Naive thymus-derived CD4-positive, alpha-beta T cell (primary cell): Measurements from ENCODE around the gene THEMIS2. TPM values are rescaled to one million over a fixed set of nuclear protein-coding genes. Genes with fewer than 3 reads are reported as not detected.
"Not testable (repeated sequence)": the region's sequence is repeated elsewhere in the genome, so short reads cannot be mapped to it uniquely, and the experiment has no call there.

Experiments
- ATAC-seq: fragments of 150-1000 bp; cut with Tn5 transposase; 2 replicates; pipeline ENCODE4 v1.10.0; 2021; ENCODE audit warnings: mild to moderate bottlenecking, moderate library complexity
- CTCF ChIA-PET: fragments of 350-600 bp; sonication (Branson Sonifier 250); formaldehyde crosslinking; loops from one replicate; lab custom pipeline; 2021; ENCODE audit warnings: antibody characterized with exemption; lab: Charles Lee
- POLR2A ChIA-PET: fragments of 350-600 bp; sonication (Branson Sonifier 250); formaldehyde crosslinking; loops from one replicate; lab custom pipeline; 2021; ENCODE audit warnings: antibody characterized with exemption, inconsistent platforms; lab: Charles Lee
- DNase-seq, 9 donors: peaks; one replicate each; pipeline versions ENCODE4 v3.0.0 to v3.0.0-alpha.2; 2020 to 2022; ENCODE audit warnings: mixed read lengths in 1 of 9
- H3K27ac ChIP-seq: one replicate; pipeline ENCODE4 v1.7.0; 2013; ENCODE audit warnings: mild to moderate bottlenecking, low read depth, low read length, moderate library complexity
- H3K27me3 ChIP-seq, 2 donors: one replicate each; pipeline ENCODE4 v1.7.0; 2013; ENCODE audit warnings: low read length in 2 of 2, mild to moderate bottlenecking in 2 of 2, moderate library complexity in 2 of 2; ENCODE audit not compliant: control insufficient read depth in 2 of 2, insufficient read depth in 2 of 2
- H3K36me3 ChIP-seq, 3 experiments: 1 replicate in 2 of 3; 2 replicates in 1 of 3; pipeline ENCODE4 v1.7.0; 2013; ENCODE audit warnings: low read length in 3 of 3, mild to moderate bottlenecking in 3 of 3, moderate library complexity in 1 of 3; ENCODE audit not compliant: insufficient read depth in 3 of 3, control insufficient read depth in 2 of 3
- H3K4me1 ChIP-seq, 2 donors: one replicate each; pipeline ENCODE4 v1.7.0; 2013; ENCODE audit warnings: low read length in 2 of 2, mild to moderate bottlenecking in 2 of 2, moderate library complexity in 1 of 2; ENCODE audit not compliant: control insufficient read depth in 2 of 2, insufficient read depth in 2 of 2
- H3K4me3 ChIP-seq: 2 replicates; pipeline ENCODE4 v1.7.0; 2013; ENCODE audit warnings: mild to moderate bottlenecking, low read length
- H3K9me3 ChIP-seq, 3 experiments: 1 replicate in 2 of 3; 2 replicates in 1 of 3; pipeline ENCODE4 v1.7.0; 2013; ENCODE audit warnings: low read length in 3 of 3; ENCODE audit not compliant: control insufficient read depth in 2 of 3
- H3K27ac Mint-ChIP-seq, 9 donors: one replicate each; pipeline ENCODE4 v1.8.0; 2020 to 2022; ENCODE audit warnings: mixed read lengths in 9 of 9, mild to moderate bottlenecking in 8 of 9, moderate library complexity in 5 of 9, inconsistent platforms in 2 of 9
- H3K27me3 Mint-ChIP-seq, 5 donors: one replicate each; pipeline ENCODE4 v1.8.0; 2021 to 2022; ENCODE audit warnings: mixed read lengths in 5 of 5, mild to moderate bottlenecking in 1 of 5
- H3K36me3 Mint-ChIP-seq, 5 donors: one replicate each; pipeline ENCODE4 v1.8.0; 2020 to 2022; ENCODE audit warnings: mixed read lengths in 5 of 5, mild to moderate bottlenecking in 3 of 5, inconsistent platforms in 1 of 5
- H3K4me1 Mint-ChIP-seq, 7 donors: one replicate each; pipeline ENCODE4 v1.8.0; 2020 to 2022; ENCODE audit warnings: mixed read lengths in 7 of 7, mild to moderate bottlenecking in 3 of 7, inconsistent platforms in 1 of 7
- H3K4me3 Mint-ChIP-seq, 10 donors: one replicate each; pipeline ENCODE4 v1.8.0; 2020 to 2022; ENCODE audit warnings: mild to moderate bottlenecking in 10 of 10, mixed read lengths in 10 of 10, moderate library complexity in 6 of 10, inconsistent platforms in 2 of 10
- H3K9me3 Mint-ChIP-seq, 11 donors: one replicate each; pipeline ENCODE4 v1.8.0; 2020 to 2022; ENCODE audit warnings: mixed read lengths in 11 of 11, mild to moderate bottlenecking in 4 of 11, inconsistent platforms in 1 of 11, moderate library complexity in 1 of 11
- intact Hi-C, 2 donors: fragments of 100-400 bp; cut with micrococcal nuclease; formaldehyde crosslinking; loops; one replicate each; pipeline ENCODE4 v1.15.1; 2023
- polyA plus RNA-seq, 2 donors: library from polyadenylated mRNA; unstranded; fragments of 300-500 nt; fragmentation: Illumina TruSeq; gene quantifications; one replicate each; pipeline ENCODE4 v1.2.3, GENCODE V29; 2021
- total RNA-seq, 6 experiments: library from RNA in 5 of 6; stranded (reverse) in 5 of 6; gene quantifications; 1 replicate in 5 of 6; 2 replicates in 1 of 6; pipeline ENCODE4 v1.2.3 and lab custom pipeline; 2021 to 2026

The THEMIS2 gene
- total and polyA plus RNA-seq, 7 experiments from 2014 or later, result 24.8 to 234 (median 72.3) TPM

DNA sequence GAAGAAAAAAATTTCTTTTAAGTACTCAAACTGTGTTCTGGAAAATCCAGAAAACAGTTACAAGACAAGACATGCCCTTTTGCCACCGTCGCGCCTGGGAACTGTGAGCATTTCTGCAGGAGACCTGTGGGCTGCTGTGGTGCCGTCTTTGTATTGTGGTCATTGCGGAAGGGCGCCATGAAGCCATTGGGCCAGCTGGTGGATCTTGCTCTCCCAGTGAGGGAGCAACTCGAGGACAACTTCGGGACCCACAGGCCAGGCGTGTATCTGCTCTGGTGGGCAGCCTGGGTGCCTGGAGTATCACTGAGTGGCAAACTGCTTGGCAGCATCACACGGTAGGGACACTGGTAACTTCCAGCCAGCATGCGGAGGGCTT is 3.8 kb upstream of the THEMIS2 start:
- DNase-seq, result no peak
- ChIA-PET POLR2A (interaction anchor here (0.9 to 1.1 kb wide), 2 partner anchors 10 to 83 kb away, joined by 3 read pairs; no protein-coding TSS in a partner anchor), CTCF (no interaction called here)
- Histone ChIP-seq H3K4me1 (peaks cover 32 to 38% of the 10 kb centered on the region in 2 donors), H3K36me3 (peaks cover 0 to 8% (median 0%) of the 10 kb centered on the region in 3 experiments), H3K27me3 (no peaks in the 10 kb centered on the region), H3K27ac (peak overlapping the region; percentile 72), H3K9me3 (no peaks in the 10 kb centered on the region), H3K4me3 (peak overlapping the region; percentile 62)
- H3K27ac Mint-ChIP-seq, result peak overlapping the region; percentile 88 to 99 (median 96)
- H3K4me1 Mint-ChIP-seq, result peaks cover 33 to 71% (median 53%) of the 10 kb centered on the region in 7 donors
- intact Hi-C loops, result no loop called here
- peaks cover 0 to 6% (median 5%) of the 10 kb centered on the region in 5 donors for H3K36me3 Mint-ChIP-seq
- no peaks in the 10 kb centered on the region for H3K9me3 Mint-ChIP-seq
- H3K4me3 Mint-ChIP-seq, result peak overlapping the region; percentile 74 to 89 (median 84)
- no peak for ATAC-seq
- H3K27me3 Mint-ChIP-seq, result no peaks in the 10 kb centered on the region

DNA sequence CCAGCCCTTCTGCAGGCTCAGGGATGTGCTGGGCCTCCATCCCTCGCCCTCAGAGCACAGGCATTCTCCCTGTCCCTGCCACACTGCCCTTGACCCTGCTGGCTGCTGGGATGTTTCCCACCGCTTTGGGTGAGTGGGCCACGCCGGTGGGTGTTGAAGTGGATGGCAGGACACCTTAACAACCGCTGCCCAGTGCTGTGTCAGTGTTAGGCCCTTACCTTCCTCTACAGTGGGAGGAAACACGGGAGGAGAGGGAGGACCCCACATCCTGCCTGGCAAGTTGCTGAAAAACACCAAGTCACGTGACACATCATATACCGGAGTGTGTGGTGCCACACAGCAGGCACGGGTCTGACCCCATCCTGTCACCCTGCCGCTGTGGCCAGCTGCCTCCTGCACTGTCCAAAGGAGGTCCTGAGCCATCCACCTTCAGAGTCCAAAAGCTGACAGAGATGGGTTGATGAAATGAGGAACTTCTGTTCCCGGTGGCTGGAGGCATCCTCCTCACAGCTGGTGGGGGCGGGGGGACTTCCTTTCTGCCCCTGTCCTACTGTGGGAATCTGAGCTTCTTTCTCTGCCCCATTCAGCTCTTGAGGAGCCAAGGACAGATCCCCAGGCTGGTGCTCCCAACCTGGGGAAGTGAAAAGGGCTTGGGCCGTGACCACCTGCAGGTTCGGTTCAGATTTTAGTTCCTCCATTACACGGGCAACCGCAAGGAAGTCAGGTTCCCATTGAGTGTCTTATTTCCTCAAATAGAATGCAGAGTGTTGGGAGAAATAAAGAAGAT is 3.2 kb upstream of the THEMIS2 start:
- intact Hi-C loops, result loop anchor here in 1 of 2 donors (1.0 kb wide), 2 partner anchors 22 to 219 kb away; partner anchors contain the start of gene EYA3
- Mint-ChIP-seq H3K9me3 (no peaks in the 10 kb centered on the region), H3K4me1 (peaks cover 31 to 69% (median 51%) of the 10 kb centered on the region in 7 donors), H3K27ac (peak overlapping the region; percentile 88 to 99 (median 96)), H3K27me3 (no peaks in the 10 kb centered on the region), H3K36me3 (peaks cover 0 to 7% (median 5%) of the 10 kb centered on the region in 5 donors), H3K4me3 (peak overlapping the region; percentile 74 to 89 (median 84))
- peak overlapping the region; percentile 72 for H3K27ac ChIP-seq
- CTCF ChIA-PET, result interaction anchor here (1.0 kb wide), 1 partner anchor 17 kb away, joined by 3 read pairs; no protein-coding TSS in a partner anchor
- H3K27me3 ChIP-seq, result no peaks in the 10 kb centered on the region
- H3K36me3 ChIP-seq, result peaks cover 0 to 8% (median 0%) of the 10 kb centered on the region in 3 experiments
- DNase-seq (peak in 8 of 9 donors; percentile 60 to 80 (median 76)), ATAC-seq (peak; percentile 71)
- H3K4me3 ChIP-seq, result peak overlapping the region; percentile 62
- peaks cover 30 to 38% of the 10 kb centered on the region in 2 donors for H3K4me1 ChIP-seq
- no peaks in the 10 kb centered on the region for H3K9me3 ChIP-seq
- POLR2A ChIA-PET, result interaction anchor here (0.9 to 1.1 kb wide), 6 partner anchors 9 to 111 kb away, joined by 3 to 7 read pairs (median 4); no protein-coding TSS in a partner anchor

GRCh38 chr1:27869719-27870085 is 2.6 kb upstream of the THEMIS2 start:
- POLR2A ChIA-PET, result interaction anchor here (0.9 to 1.1 kb wide), 6 partner anchors 9 to 110 kb away, joined by 3 to 7 read pairs (median 4); no protein-coding TSS in a partner anchor

GRCh38 chr1:27871076-27871475 is 1.3 kb upstream of the THEMIS2 start:
- DNase-seq, CTCF ChIA-PET, H3K9me3 ChIP-seq, H3K36me3 Mint-ChIP-seq, H3K9me3 Mint-ChIP-seq, H3K27me3 ChIP-seq, ATAC-seq, H3K4me3 ChIP-seq, H3K27me3 Mint-ChIP-seq, H3K27ac ChIP-seq: not testable (repeated sequence)
- H3K36me3 ChIP-seq, result peaks cover 0 to 11% (median 0%) of the 10 kb centered on the region in 3 experiments
- intact Hi-C loops, result loop anchor here in 1 of 2 donors (5.0 kb wide), 1 partner anchor 86 kb away; the partner anchor contains the start of gene XKR8
- Mint-ChIP-seq H3K27ac (peak overlapping the region in 6 of 9 donors; percentile 16 to 96 (median 74)), H3K4me3 (peak overlapping the region in 8 of 10 donors; percentile 12 to 99 (median 74)), H3K4me1 (peaks cover 28 to 68% (median 50%) of the 10 kb centered on the region in 7 donors)
- H3K4me1 ChIP-seq, result peaks cover 29 to 39% of the 10 kb centered on the region in 2 donors
- POLR2A ChIA-PET, result interaction anchor here (0.6 to 1.1 kb wide), 4 partner anchors 16 to 121 kb away, joined by 3 to 6 read pairs (median 3); no protein-coding TSS in a partner anchor

More at GRCh38 chr1:27869719-27870085, 2.6 kb upstream of the THEMIS2 start:
- DNase-seq (no peak), ATAC-seq (no peak)
- CTCF ChIA-PET, result interaction anchor here (1.0 kb wide), 1 partner anchor 17 kb away, joined by 3 read pairs; no protein-coding TSS in a partner anchor
- Histone ChIP-seq H3K27me3 (no peaks in the 10 kb centered on the region), H3K4me1 (peaks cover 28 to 41% of the 10 kb centered on the region in 2 donors), H3K9me3 (no peaks in the 10 kb centered on the region), H3K36me3 (peaks cover 0 to 8% (median 0%) of the 10 kb centered on the region in 3 experiments), H3K4me3 (peak overlapping the region; percentile 62), H3K27ac (peak overlapping the region; percentile 72)
- Mint-ChIP-seq H3K36me3 (peaks cover 0 to 6% (median 5%) of the 10 kb centered on the region in 5 donors), H3K9me3 (no peaks in the 10 kb centered on the region), H3K4me1 (peaks cover 28 to 67% (median 48%) of the 10 kb centered on the region in 7 donors), H3K4me3 (peak overlapping the region; percentile 74 to 89 (median 84)), H3K27me3 (no peaks in the 10 kb centered on the region), H3K27ac (peak overlapping the region; percentile 88 to 99 (median 96))
- intact Hi-C loops, result loop anchor here in 1 of 2 donors (1.0 to 5.0 kb wide), 3 partner anchors 22 to 219 kb away; partner anchors contain the start of genes EYA3 and XKR8

DNA sequence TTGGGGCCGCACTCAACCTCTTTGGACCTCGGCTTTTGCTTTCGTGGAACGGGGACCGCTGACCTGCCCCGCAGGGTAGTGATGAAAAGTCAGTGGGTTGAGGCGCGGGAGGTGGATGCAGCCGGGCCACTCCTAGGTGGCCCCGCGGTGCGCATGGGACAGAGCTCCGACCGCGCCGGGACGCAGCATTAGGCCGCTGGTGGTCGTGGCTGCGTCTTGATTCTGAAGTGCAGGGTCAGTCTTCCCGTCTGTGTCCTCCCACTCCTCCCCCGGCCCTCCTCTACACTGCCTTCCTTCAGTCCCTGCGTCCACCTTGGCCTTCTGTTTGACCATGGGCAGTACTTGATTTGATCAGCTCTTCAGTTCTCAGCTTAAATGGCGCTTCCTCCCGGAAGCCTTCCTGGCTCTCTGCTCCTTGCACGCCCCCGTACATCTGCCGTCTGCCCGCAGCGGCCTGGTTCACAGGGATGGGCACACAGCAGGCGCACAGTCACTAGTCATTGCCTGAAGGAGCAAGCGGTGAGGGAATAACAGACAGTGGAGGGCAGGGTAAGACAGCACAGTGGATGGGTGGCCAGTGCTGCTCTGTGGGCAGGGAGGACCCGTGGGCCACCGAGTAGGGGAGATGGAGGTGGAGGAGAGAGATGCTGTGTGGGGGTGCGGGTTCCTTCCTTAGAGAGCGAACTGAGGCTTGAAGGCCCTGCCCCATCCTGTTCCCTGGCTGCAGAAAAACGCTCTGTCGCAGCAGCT is 633 bp downstream of the THEMIS2 start:
- H3K4me3 Mint-ChIP-seq, result peak overlapping the region; percentile 89 to 99 (median 98)

More for the DNA sequence above, 633 bp downstream of the THEMIS2 start:
- H3K4me3 ChIP-seq, result peak overlapping the region; percentile 87
- peaks cover 34 to 44% of the 10 kb centered on the region in 2 donors for H3K4me1 ChIP-seq
- DNase-seq (peak in 6 of 9 donors; percentile 21 to 55 (median 42)), ATAC-seq (peak; percentile 6)
- POLR2A ChIA-PET, result interaction anchor here (0.7 to 4.2 kb wide), 7 partner anchors 14 to 123 kb away, joined by 3 to 36 read pairs (median 3); no protein-coding TSS in a partner anchor
- peak overlapping the region; percentile 79 for H3K27ac ChIP-seq
- peak overlapping the region; percentile 81 to 94 (median 91) for H3K27ac Mint-ChIP-seq
- peaks cover 0 to 27% (median 0%) of the 10 kb centered on the region in 3 experiments for H3K36me3 ChIP-seq
- CTCF ChIA-PET, result interaction anchor here (0.6 kb wide), 1 partner anchor 38 kb away, joined by 3 read pairs; no protein-coding TSS in a partner anchor
- peaks cover 27 to 73% (median 50%) of the 10 kb centered on the region in 7 donors for H3K4me1 Mint-ChIP-seq
- no peaks in the 10 kb centered on the region for H3K27me3 ChIP-seq
- intact Hi-C loops, result loop anchor here (1.0 to 5.0 kb wide), 6 partner anchors 14 to 680 kb away; partner anchors contain the start of genes PPP1R8 (in 2 of the 2), XKR8 (in 2 of the 2) and TRNAU1AP (in 1 of the 2)
- peaks cover under 1 to 11% (median 5%) of the 10 kb centered on the region in 5 donors for H3K36me3 Mint-ChIP-seq
- H3K9me3 ChIP-seq, result no peaks in the 10 kb centered on the region
- H3K9me3 Mint-ChIP-seq, result no peaks in the 10 kb centered on the region
- no peaks in the 10 kb centered on the region for H3K27me3 Mint-ChIP-seq
